OCI-M2 (cell line): Measurements from ENCODE around the gene ASCL5.
"Not testable (repeated sequence)": the region's sequence is repeated elsewhere in the genome, so short reads cannot be mapped to it uniquely, and the experiment has no call there.

Source experiments
- DNase-seq: peaks from one replicate; lab custom pipeline; 2025; ENCODE audit not compliant: unreplicated experiment; lab: John Stamatoyannopoulos, UW

Gene ASCL5

GRCh38 chr1:201126832-201127754 is at the start of gene ASCL5:
Gene ASCL5, minus strand, starts transcription at chr1:201127184. Its CDS starts 11,812 bp downstream, at chr1:201115372.
- DNase-seq: no peak

GRCh38 chr1:201175820-201176500 is 49.0 kb upstream of the ASCL5 start:
- no peak for DNase-seq

GRCh38 chr1:201173736-201174135 is 46.8 kb upstream of the ASCL5 start:
- DNase-seq: no peak

- DNase-seq: no peak
Observed at GRCh38 chr1:201172999-201173610, 46.1 kb upstream of the ASCL5 start.

- no peak for DNase-seq
Observed at GRCh38 chr1:201172326-201172725, 45.3 kb upstream of the ASCL5 start.

- no peak for DNase-seq
Observed at GRCh38 chr1:201171063-201172036, 44.4 kb upstream of the ASCL5 start.

GRCh38 chr1:201170533-201171062 is 43.6 kb upstream of the ASCL5 start:
- DNase-seq: peak; percentile 26

GRCh38 chr1:201169971-201170532 is 43.1 kb upstream of the ASCL5 start:
- no peak for DNase-seq

GRCh38 chr1:201169203-201169602 is 42.2 kb upstream of the ASCL5 start:
- DNase-seq: no peak

GRCh38 chr1:201167041-201167991 is 40.3 kb upstream of the ASCL5 start:
- DNase-seq: no peak

GRCh38 chr1:201164645-201165044 is 37.7 kb upstream of the ASCL5 start:
- DNase-seq: no peak

GRCh38 chr1:201163707-201164106 is 36.7 kb upstream of the ASCL5 start:
- DNase-seq: no peak

GRCh38 chr1:201163036-201163435 is 36.1 kb upstream of the ASCL5 start:
- DNase-seq: not testable (repeated sequence)

- DNase-seq: no peak
Observed at GRCh38 chr1:201157949-201158348, 31.0 kb upstream of the ASCL5 start.

GRCh38 chr1:201156819-201157218 is 29.8 kb upstream of the ASCL5 start:
- no peak for DNase-seq

GRCh38 chr1:201156346-201156745 is 29.4 kb upstream of the ASCL5 start:
- no peak for DNase-seq

- DNase-seq: no peak
Observed at GRCh38 chr1:201155354-201155753, 28.4 kb upstream of the ASCL5 start.

- peak; percentile 60 for DNase-seq
Observed at GRCh38 chr1:201154389-201155165, 27.6 kb upstream of the ASCL5 start, which contains the start of gene TMEM9. Gene TMEM9, minus strand, starts transcription at chr1:201154474. Its CDS starts 551 bp downstream, at chr1:201153923.
